ENCODE results near the gene TREH.

Gene TREH

DNA sequence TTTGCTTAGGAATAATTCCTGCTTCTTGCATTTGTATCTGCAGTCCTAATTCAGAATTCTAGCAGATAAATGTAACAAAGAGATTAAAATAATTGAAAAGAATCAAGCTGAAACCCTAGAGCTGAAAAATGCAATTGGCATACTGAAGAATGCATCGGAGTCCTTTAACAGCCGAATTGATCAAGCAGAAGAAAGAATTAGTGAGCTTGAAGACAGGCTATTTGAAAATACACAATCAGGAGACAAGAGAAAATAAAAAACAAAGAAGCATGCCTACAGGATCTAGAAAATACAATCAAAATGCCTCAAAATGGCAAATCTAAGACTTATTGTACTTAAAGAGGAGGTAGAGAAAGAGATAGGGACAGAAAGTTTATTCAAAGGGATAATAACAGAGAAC is 8.2 kb downstream of the TREH start:
- Histone ChIP-seq H2BK5ac (ENCODE audit: low read depth, low read length, poor library complexity, severe bottlenecking) (no peak overlapping the region), H3K4me1 (ENCODE audit: control insufficient read depth, insufficient read depth, low read depth, low read length) (no peaks in the 10 kb centered on the region), H3K4me2 (ENCODE audit: low read length, poor library complexity, severe bottlenecking) (no peak overlapping the region), H3K9me3 (ENCODE audit: control insufficient read depth, low read length) (no peaks in the 10 kb centered on the region), H3K4me3 (ENCODE audit: insufficient read depth in 1 of 2, low read depth in 1 of 2, low read length in 2 of 2) (no peak overlapping the region), H3K27me3 (ENCODE audit: control insufficient read depth in 1 of 2, insufficient read depth in 1 of 2, low read length in 2 of 2) (peaks cover 3 to 25% of the 10 kb centered on the region in 2 experiments), H2BK120ac (ENCODE audit: low read depth, low read length) (no peak overlapping the region), H3K23ac (ENCODE audit: low read length in 2 of 2) (no peak overlapping the region), H3K27ac (ENCODE audit: low read length, poor library complexity, severe bottlenecking) (no peak overlapping the region), H2AK5ac (ENCODE audit: low read length, severe bottlenecking) (no peak overlapping the region), H2AFZ (ENCODE audit: low read depth, low read length) (no peak overlapping the region), H3K36me3 (ENCODE audit: control insufficient read depth in 1 of 2, insufficient read depth in 2 of 2, low read depth in 1 of 2, low read length in 2 of 2) (no peaks in the 10 kb centered on the region), H4K8ac (ENCODE audit: low read length) (no peak overlapping the region), H3K9ac (ENCODE audit: low read length) (no peak overlapping the region), H3K79me1 (replicated peaks; ENCODE audit: low read length, poor library complexity, severe bottlenecking) (no peaks in the 10 kb centered on the region), H2BK15ac (ENCODE audit: low read depth, poor library complexity, severe bottlenecking) (no peak overlapping the region), H3K14ac (ENCODE audit: low read length in 2 of 2) (no peak overlapping the region), H3K18ac (ENCODE audit: low read depth in 1 of 2, low read length in 2 of 2) (no peak overlapping the region), H3K4ac (ENCODE audit: low read depth in 1 of 2, low read length in 2 of 2) (no peak overlapping the region), H4K91ac (ENCODE audit: low read length) (no peak overlapping the region), H2BK12ac (ENCODE audit: low read length in 2 of 2) (no peak overlapping the region)
- no peak for DNase-seq
- WGBS, result 92% methylated on average over 2 of the region's 2 CpGs

- H2BK120ac ChIP-seq (ENCODE audit: low read depth, low read length), result no peak overlapping the region
- H3K27ac ChIP-seq (ENCODE audit: low read length, poor library complexity, severe bottlenecking), result no peak overlapping the region
- no peak overlapping the region for H3K4me2 ChIP-seq (ENCODE audit: low read length, poor library complexity, severe bottlenecking)
- H4K91ac ChIP-seq (ENCODE audit: low read length), result no peak overlapping the region
- no peaks in the 10 kb centered on the region for H3K79me1 ChIP-seq (replicated peaks; ENCODE audit: low read length, poor library complexity, severe bottlenecking)
- no peak overlapping the region for H3K4me3 ChIP-seq (ENCODE audit: insufficient read depth in 1 of 2, low read depth in 1 of 2, low read length in 2 of 2)
- H2BK12ac ChIP-seq (ENCODE audit: low read length in 2 of 2), result no peak overlapping the region
- no peak overlapping the region for H3K9ac ChIP-seq (ENCODE audit: low read length)
- no peak overlapping the region for H2AK5ac ChIP-seq (ENCODE audit: low read length, severe bottlenecking)
- no peak overlapping the region for H3K4ac ChIP-seq (ENCODE audit: low read depth in 1 of 2, low read length in 2 of 2)
- no peak overlapping the region for H4K8ac ChIP-seq (ENCODE audit: low read length)
- no peaks in the 10 kb centered on the region for H3K36me3 ChIP-seq (ENCODE audit: control insufficient read depth in 1 of 2, insufficient read depth in 2 of 2, low read depth in 1 of 2, low read length in 2 of 2)
- H3K27me3 ChIP-seq (ENCODE audit: control insufficient read depth in 1 of 2, insufficient read depth in 1 of 2, low read length in 2 of 2), result peaks cover 3 to 22% of the 10 kb centered on the region in 2 experiments
- DNase-seq, result no peak
- WGBS, result 85% methylated on average over 1 of the region's 2 CpGs
- H3K14ac ChIP-seq (ENCODE audit: low read length in 2 of 2), result no peak overlapping the region
- H3K23ac ChIP-seq (ENCODE audit: low read length in 2 of 2), result no peak overlapping the region
- H2BK5ac ChIP-seq (ENCODE audit: low read depth, low read length, poor library complexity, severe bottlenecking), result no peak overlapping the region
- no peaks in the 10 kb centered on the region for H3K9me3 ChIP-seq (ENCODE audit: control insufficient read depth, low read length)
- no peak overlapping the region for H2AFZ ChIP-seq (ENCODE audit: low read depth, low read length)
- H3K4me1 ChIP-seq (ENCODE audit: control insufficient read depth, insufficient read depth, low read depth, low read length), result no peaks in the 10 kb centered on the region
- no peak overlapping the region for H2BK15ac ChIP-seq (ENCODE audit: low read depth, poor library complexity, severe bottlenecking)
- no peak overlapping the region for H3K18ac ChIP-seq (ENCODE audit: low read depth in 1 of 2, low read length in 2 of 2)
These were observed 9.4 kb downstream of the TREH start for GRCh38 chr11:118670063-118670462.

DNA sequence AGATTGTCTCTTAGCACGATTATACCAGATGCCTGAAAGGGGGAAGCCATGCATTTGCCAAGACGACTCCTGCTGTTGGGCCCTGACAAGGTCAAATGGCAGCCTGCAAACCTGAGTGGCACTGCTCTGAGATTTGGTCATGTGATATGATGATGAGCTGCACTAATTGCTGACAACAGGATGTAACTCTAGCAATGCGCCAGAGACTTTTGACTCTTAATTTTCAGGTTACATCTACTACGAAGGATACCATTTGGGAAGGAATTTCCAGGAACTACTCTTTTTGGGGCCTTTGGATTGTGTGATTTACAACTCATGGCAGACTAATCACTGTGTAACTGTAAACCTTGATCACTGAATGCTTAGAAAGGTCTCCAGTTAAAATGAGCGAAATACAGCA is 13.1 kb downstream of the TREH start:
- H3K23ac ChIP-seq (ENCODE audit: low read length in 2 of 2), result no peak overlapping the region
- H3K18ac ChIP-seq (ENCODE audit: low read depth in 1 of 2, low read length in 2 of 2), result no peak overlapping the region
- H3K36me3 ChIP-seq (ENCODE audit: control insufficient read depth in 1 of 2, insufficient read depth in 2 of 2, low read depth in 1 of 2, low read length in 2 of 2), result peaks cover 0 to under 1% of the 10 kb centered on the region in 2 experiments
- peaks cover 3 to 8% of the 10 kb centered on the region in 2 experiments for H3K27me3 ChIP-seq (ENCODE audit: control insufficient read depth in 1 of 2, insufficient read depth in 1 of 2, low read length in 2 of 2)
- no peak overlapping the region for H4K8ac ChIP-seq (ENCODE audit: low read length)
- H3K27ac ChIP-seq (ENCODE audit: low read length, poor library complexity, severe bottlenecking), result no peak overlapping the region
- no peak overlapping the region for H2BK5ac ChIP-seq (ENCODE audit: low read depth, low read length, poor library complexity, severe bottlenecking)
- no peaks in the 10 kb centered on the region for H3K79me1 ChIP-seq (replicated peaks; ENCODE audit: low read length, poor library complexity, severe bottlenecking)
- H3K9me3 ChIP-seq (ENCODE audit: control insufficient read depth, low read length), result no peaks in the 10 kb centered on the region
- H3K9ac ChIP-seq (ENCODE audit: low read length), result no peak overlapping the region
- H3K4me1 ChIP-seq (ENCODE audit: control insufficient read depth, insufficient read depth, low read depth, low read length), result peaks cover 6% of the 10 kb centered on the region
- peak overlapping the region; percentile 47 for H2AFZ ChIP-seq (ENCODE audit: low read depth, low read length)
- no peak overlapping the region for H3K4me2 ChIP-seq (ENCODE audit: low read length, poor library complexity, severe bottlenecking)
- no peak overlapping the region for H2BK12ac ChIP-seq (ENCODE audit: low read length in 2 of 2)
- no peak overlapping the region for H4K91ac ChIP-seq (ENCODE audit: low read length)
- H3K4ac ChIP-seq (ENCODE audit: low read depth in 1 of 2, low read length in 2 of 2), result no peak overlapping the region
- H2AK5ac ChIP-seq (ENCODE audit: low read length, severe bottlenecking), result no peak overlapping the region
- H3K14ac ChIP-seq (ENCODE audit: low read length in 2 of 2), result no peak overlapping the region
- H3K4me3 ChIP-seq (ENCODE audit: insufficient read depth in 1 of 2, low read depth in 1 of 2, low read length in 2 of 2), result no peak overlapping the region
- WGBS, result 79% methylated on average over 5 of the region's 5 CpGs
- H2BK120ac ChIP-seq (ENCODE audit: low read depth, low read length), result no peak overlapping the region
- H2BK15ac ChIP-seq (ENCODE audit: low read depth, poor library complexity, severe bottlenecking), result no peak overlapping the region
- no peak for DNase-seq

- Histone ChIP-seq H3K4me1 (ENCODE audit: control insufficient read depth, insufficient read depth, low read depth, low read length) (peaks cover 23% of the 10 kb centered on the region), H2BK12ac (ENCODE audit: low read length in 2 of 2) (no peak overlapping the region), H3K23ac (ENCODE audit: low read length in 2 of 2) (no peak overlapping the region), H4K91ac (ENCODE audit: low read length) (no peak overlapping the region), H3K9me3 (ENCODE audit: control insufficient read depth, low read length) (no peaks in the 10 kb centered on the region), H4K8ac (ENCODE audit: low read length) (no peak overlapping the region), H3K4me3 (ENCODE audit: insufficient read depth in 1 of 2, low read depth in 1 of 2, low read length in 2 of 2) (no peak overlapping the region), H2BK5ac (ENCODE audit: low read depth, low read length, poor library complexity, severe bottlenecking) (no peak overlapping the region), H3K18ac (ENCODE audit: low read depth in 1 of 2, low read length in 2 of 2) (no peak overlapping the region), H3K79me1 (replicated peaks; ENCODE audit: low read length, poor library complexity, severe bottlenecking) (no peaks in the 10 kb centered on the region), H2BK15ac (ENCODE audit: low read depth, poor library complexity, severe bottlenecking) (no peak overlapping the region), H3K4ac (ENCODE audit: low read depth in 1 of 2, low read length in 2 of 2) (no peak overlapping the region), H3K36me3 (ENCODE audit: control insufficient read depth in 1 of 2, insufficient read depth in 2 of 2, low read depth in 1 of 2, low read length in 2 of 2) (peaks cover 0 to 21% of the 10 kb centered on the region in 2 experiments), H3K9ac (ENCODE audit: low read length) (no peak overlapping the region), H2BK120ac (ENCODE audit: low read depth, low read length) (no peak overlapping the region), H3K27me3 (ENCODE audit: control insufficient read depth in 1 of 2, insufficient read depth in 1 of 2, low read length in 2 of 2) (no peaks in the 10 kb centered on the region), H3K4me2 (ENCODE audit: low read length, poor library complexity, severe bottlenecking) (no peak overlapping the region), H2AFZ (ENCODE audit: low read depth, low read length) (no peak overlapping the region), H3K14ac (ENCODE audit: low read length in 2 of 2) (no peak overlapping the region), H3K27ac (ENCODE audit: low read length, poor library complexity, severe bottlenecking) (no peak overlapping the region), H2AK5ac (ENCODE audit: low read length, severe bottlenecking) (no peak overlapping the region)
- WGBS, result 85% methylated on average over 3 of the region's 3 CpGs
- DNase-seq, result no peak
These were observed 15.5 kb downstream of the TREH start for GRCh38 chr11:118663902-118664301.
